Right lung (tissue), 5 donors: Measurements from ENCODE around the gene FANK1. TPM values are rescaled to one million over a fixed set of nuclear protein-coding genes. Genes with fewer than 3 reads are reported as not detected.

ENCODE experiments used
- polyA plus RNA-seq, 5 donors: library from polyadenylated mRNA; unstranded; fragments of 120-200 nt; gene quantifications; one replicate each; pipeline versions ENCODE4 v1.2.1 to v1.2.3, GENCODE V29; 2013; ENCODE audit warnings: inconsistent platforms in 1 of 5, low replicate concordance in 1 of 5; ENCODE audit not compliant: insufficient read length in 5 of 5, insufficient read depth in 1 of 5

The FANK1 gene
- polyA plus RNA-seq, 5 donors, result 6.2 to 11.7 (median 9.5) TPM

Other genes starting within 250 kb of the FANK1 start
- not detected for gene TEX36, start 213.4 kb upstream of the FANK1 start, polyA plus RNA-seq
- 10 to 100 TPM; 44.5 to 67.9 (median 61.4) TPM for gene EDRF1, start 176.9 kb upstream of the FANK1 start, polyA plus RNA-seq
- gene MMP21, start 120.7 kb upstream of the FANK1 start, polyA plus RNA-seq, result under 1 TPM; 0.50 to 0.95 (median 0.73) TPM
- 10 to 100 TPM; 58.8 to 84.1 (median 66.9) TPM for gene UROS, start 73.3 kb upstream of the FANK1 start, polyA plus RNA-seq
- gene BCCIP, start 73.0 kb upstream of the FANK1 start, polyA plus RNA-seq, result 10 to 100 TPM; 77.3 to 93.0 (median 84.5) TPM
- 10 to 100 TPM; 25.1 to 33.1 (median 27.2) TPM for gene DHX32, start 15.3 kb upstream of the FANK1 start, polyA plus RNA-seq